T1000 (cell line): ENCODE measurements around the gene SMTNL2.
"Not testable (repeated sequence)": the region's sequence is repeated elsewhere in the genome, so short reads cannot be mapped to it uniquely, and the experiment has no call there.

ENCODE experiments used
- DNase-seq: peaks from one replicate; lab custom pipeline; 2025; ENCODE audit warnings: mixed read lengths; lab: John Stamatoyannopoulos, UW

Gene SMTNL2

GRCh38 chr17:4585638-4585994 is 1.3 kb downstream of the SMTNL2 start:
- no peak for DNase-seq

GRCh38 chr17:4586043-4586442 is 1.7 kb downstream of the SMTNL2 start:
- no peak for DNase-seq

DNA sequence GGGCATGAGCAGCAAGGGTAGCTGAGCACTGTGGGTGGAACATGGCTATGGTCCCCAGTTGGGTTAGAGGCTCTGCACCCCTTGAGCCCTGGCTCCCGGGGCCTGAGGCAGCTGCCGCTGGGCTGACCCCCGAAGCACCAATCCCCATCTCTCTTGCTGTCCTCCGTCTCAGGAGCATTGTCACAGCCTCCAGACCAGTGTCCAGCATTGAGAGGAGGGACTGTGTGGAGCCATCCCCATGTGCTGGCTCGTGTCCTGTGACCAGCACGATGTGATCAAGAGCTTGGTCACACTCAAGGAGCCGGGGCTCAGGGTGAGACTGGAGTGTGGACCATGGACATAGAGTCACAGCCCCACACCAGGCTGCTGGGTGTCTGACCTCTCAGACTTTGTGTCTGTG is 2.9 kb downstream of the SMTNL2 start:
- no peak for DNase-seq

- no peak for DNase-seq
Observed at GRCh38 chr17:4587803-4588202, 3.5 kb downstream of the SMTNL2 start.

DNA sequence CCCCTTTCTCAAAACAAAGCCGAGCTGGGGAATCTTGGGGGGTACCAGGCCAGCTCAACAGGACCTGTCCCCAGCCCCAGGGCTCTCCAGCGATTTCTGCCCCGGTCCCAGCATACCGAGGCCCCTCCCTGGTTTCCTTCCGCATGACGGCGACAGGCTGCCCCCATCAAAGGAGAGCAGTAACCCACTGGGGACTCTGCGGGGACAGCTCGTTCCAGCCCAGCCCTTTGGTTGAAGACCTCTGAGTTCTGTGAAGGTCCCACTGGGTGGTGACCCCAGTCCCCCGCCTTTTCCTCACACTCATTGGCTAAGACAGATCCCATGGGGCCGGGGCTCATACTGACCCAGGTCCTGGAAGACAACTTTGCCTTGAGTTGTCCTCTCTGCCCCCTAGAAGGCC is 4.1 kb downstream of the SMTNL2 start:
- no peak for DNase-seq

- DNase-seq, result no peak
Observed at GRCh38 chr17:4588898-4589625, 4.7 kb downstream of the SMTNL2 start.

GRCh38 chr17:4590042-4590441 is 5.7 kb downstream of the SMTNL2 start:
- not testable (repeated sequence) for DNase-seq

- DNase-seq, result no peak
Observed at GRCh38 chr17:4590981-4591453, 6.7 kb downstream of the SMTNL2 start.

DNA sequence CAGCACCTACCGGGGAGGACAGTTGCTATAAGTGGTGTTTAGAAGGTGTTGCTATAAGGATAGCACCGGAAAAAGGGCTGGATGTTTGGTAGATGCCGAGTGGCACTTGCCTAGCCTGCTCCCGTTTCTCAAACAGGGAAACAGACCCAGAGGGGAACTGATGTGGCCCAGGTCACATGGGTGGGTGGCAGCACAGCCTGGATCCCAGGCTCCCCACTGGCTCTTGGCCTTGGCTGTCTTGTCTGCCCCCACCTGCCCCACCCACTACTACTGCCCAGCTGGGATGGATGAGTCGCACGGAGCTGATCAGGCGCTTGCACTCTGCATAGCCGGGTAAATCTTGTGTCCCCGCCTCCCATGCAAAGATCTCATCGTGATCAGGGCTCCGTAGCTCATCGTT is 7.2 kb downstream of the SMTNL2 start:
- DNase-seq, result no peak

- no peak for DNase-seq
Observed at GRCh38 chr17:4592240-4593005, 8.1 kb downstream of the SMTNL2 start.

DNA sequence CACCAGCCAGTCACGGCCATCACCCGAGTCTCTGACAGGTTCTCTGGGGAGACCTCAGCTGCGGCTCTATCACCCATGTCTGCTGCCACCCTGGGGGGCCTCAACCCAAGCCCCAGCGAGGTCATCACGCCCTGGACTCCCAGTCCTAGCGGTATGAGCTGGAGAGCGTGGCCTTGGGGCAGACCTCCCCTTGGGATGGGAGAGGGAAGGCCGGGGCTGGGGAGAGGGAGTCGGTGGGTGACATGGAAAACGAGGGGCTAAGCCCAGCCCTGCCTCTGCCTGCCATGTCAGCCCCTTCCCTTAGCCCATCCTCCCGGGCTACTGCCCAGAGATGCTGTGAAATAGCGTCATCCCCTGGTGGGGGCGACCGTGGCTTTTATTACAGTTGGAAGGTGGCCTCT is 8.7 kb downstream of the SMTNL2 start:
- no peak for DNase-seq

GRCh38 chr17:4594406-4594805 is 10.1 kb downstream of the SMTNL2 start:
- no peak for DNase-seq

GRCh38 chr17:4594931-4595684 is 10.8 kb downstream of the SMTNL2 start:
- DNase-seq, result no peak

DNA sequence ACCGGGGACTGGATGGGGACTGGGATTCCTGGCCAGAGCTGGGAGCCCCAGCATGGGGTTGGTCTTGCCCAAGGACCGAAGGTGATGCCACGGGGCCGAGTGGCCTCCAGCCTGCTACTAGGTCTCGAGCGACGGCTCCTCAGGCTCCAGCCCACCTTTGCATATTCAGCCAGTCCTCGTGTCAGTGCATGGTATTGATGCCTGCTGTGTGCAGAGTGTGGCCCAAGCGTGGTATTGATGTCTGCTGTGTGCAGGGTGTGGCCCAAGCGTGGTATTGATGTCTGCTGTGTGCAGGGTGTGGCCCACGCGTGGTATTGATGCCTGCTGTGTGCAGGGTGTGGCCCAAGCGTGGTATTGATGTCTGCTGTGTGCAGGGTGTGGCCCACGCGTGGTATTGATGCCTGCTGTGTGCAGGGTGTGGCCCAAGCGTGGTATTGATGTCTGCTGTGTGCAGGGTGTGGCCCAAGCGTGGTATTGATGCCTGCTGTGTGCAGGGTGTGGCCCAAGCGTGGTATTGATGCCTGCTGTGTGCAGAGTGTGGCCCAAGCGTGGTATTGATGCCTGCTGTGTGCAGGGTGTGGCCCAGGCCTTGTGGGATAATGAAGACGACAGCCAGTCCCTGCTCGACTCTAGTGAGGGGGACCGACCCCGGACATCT is 11.5 kb downstream of the SMTNL2 start:
- DNase-seq, result not testable (repeated sequence)

GRCh38 chr17:4596636-4597380 is 12.5 kb downstream of the SMTNL2 start:
- no peak for DNase-seq

DNA sequence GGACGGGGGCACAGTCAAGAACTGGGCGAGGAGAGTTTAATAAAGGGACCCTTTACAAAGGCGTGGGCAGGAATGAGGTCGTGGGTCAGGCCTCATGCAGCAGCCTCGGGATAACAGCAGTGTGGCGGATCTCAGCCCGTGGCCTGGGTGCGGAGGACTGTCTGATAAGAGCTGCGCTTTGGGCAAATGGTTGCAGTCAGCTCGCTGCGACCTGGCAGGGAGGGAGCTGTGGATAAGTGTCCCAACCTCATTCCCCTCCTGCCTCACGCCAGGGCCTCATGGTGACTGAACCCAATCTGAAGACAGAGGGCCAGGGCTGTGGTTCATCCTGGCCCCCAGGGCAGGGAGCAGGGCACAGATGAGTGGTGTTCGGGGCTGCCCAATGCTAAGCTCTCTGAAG is 13.6 kb downstream of the SMTNL2 start:
- DNase-seq, result no peak

DNA sequence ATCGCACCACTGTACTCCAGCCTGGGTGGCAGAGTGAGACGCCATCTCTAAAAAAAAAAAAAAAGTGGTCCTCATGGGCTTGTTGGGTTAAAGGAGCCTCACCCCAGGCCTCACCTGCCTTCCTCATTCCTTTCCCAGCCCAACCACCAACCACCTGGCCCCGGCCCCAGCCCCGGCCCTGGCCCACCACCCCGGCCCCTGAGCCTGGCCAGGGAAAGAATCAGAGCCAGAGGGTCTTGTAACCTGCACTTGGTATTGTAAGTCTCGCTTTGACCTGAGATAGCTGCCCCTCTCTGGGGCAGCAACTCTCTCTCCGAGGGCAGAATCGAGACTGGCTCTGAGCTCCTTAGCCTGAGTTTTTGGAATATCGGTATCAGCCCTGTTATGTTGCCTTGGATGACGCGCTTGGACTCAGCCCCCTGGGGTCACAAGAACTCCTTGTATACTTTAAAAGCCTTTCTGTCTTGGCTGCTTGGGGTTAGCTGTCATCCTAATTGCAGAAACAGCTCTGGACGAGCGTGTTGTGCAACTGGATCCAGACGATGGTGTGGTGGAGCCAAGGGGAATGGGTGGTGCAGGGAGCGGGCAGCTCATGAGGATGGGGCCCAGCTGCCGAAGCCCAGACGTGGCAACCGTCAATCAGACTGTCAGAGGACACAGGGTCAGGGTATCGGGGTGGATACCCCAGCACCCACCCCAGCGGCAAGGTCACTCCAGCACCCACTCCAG is 14.6 kb downstream of the SMTNL2 start:
- no peak for DNase-seq

DNA sequence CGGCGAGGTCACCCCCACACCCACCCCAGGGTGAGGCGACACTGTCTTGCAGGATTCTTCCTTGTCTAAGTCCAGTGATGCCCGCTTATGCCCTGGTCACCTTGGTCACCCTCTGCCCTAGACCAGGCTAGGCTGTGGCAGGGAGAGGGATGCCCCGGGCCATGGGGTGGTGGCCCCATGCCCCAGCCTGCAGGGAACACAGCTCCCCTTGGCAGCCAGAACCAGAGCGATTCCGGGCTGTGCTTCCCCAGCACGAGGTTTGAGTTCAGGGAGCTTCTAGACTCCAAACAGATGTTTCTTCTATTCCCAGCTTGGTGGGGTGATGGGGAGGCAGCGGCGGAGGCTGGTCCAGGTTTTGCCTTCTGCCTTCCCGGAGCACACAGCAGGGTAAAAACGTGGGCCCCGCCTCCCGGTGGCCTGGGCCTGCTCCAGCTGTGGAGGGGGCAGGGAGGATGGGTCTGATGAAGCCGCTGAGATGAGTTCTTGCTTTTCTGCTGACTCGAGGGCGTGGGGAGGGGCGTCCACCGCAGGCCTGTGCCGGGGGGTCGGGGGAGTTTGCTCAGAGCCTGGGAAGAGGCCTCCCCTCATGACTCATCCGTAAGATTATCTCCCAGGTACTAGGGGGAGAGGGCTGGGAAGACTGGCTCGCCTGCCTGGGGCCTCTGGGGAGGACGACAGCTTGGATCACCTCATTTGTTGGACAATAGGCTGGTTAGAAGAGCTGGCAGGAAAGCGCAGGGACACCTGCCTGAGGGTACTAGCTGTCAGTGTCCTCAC is 15.4 kb downstream of the SMTNL2 start:
- DNase-seq, result no peak

- no peak for DNase-seq
Observed at GRCh38 chr17:4600563-4600962, 16.2 kb downstream of the SMTNL2 start.

DNA sequence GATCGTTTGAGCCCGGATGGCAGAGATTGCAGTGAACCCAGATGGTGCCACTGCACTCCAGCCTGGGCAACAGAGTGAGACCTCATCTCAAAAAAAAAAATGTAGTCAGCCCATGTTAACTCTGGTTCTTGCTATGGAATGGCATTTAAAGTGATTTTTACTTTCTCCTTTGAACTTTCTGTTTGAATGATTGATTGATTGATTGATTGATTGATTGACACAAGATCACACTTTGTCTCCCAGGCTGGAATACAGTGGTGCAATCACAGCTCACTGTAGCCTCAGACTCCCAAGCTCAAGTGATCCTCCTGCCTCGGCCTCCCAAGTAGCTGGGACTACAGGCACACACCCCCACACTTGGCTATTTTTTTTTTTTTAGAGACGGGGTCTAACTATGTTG is 17.0 kb downstream of the SMTNL2 start:
- no peak for DNase-seq
